Mesendoderm (in vitro differentiated cells): ENCODE data around the gene FNDC3B.

ENCODE experiments used
- DNase-seq: peaks from one replicate; pipeline ENCODE4 v3.0.0; 2013
- H2AK5ac ChIP-seq: 2 replicates; pipeline ENCODE4 v1.6.1; 2013; ENCODE audit warnings: low read length, inconsistent platforms
- H2BK120ac ChIP-seq: 2 replicates; pipeline ENCODE4 v1.6.1; 2013; ENCODE audit warnings: low read depth, mild to moderate bottlenecking, low read length, moderate library complexity, mixed read lengths
- H2BK15ac ChIP-seq: replicated peaks from 2 replicates; pipeline ENCODE4 v1.6.1; 2013; ENCODE audit warnings: low read depth, mild to moderate bottlenecking, moderate library complexity
- H2BK5ac ChIP-seq: 2 replicates; pipeline ENCODE4 v1.6.1; 2013; ENCODE audit warnings: low read length, inconsistent platforms
- H3K18ac ChIP-seq: 2 replicates; pipeline ENCODE4 v1.6.1; 2013; ENCODE audit warnings: mild to moderate bottlenecking, low read length, mixed read lengths
- H3K23ac ChIP-seq: one replicate; pipeline ENCODE4 v1.6.1; 2013; ENCODE audit warnings: low read length
- H3K27ac ChIP-seq: 2 replicates; pipeline ENCODE4 v1.5.1; 2013; ENCODE audit warnings: low read depth, mild to moderate bottlenecking, inconsistent platforms, low read length, moderate library complexity
- H3K27me3 ChIP-seq: 2 replicates; pipeline ENCODE4 v1.6.1; 2013; ENCODE audit warnings: low read length, control low read depth, mild to moderate bottlenecking, inconsistent platforms; ENCODE audit not compliant: insufficient read depth, poor library complexity
- H3K36me3 ChIP-seq: 2 replicates; pipeline ENCODE4 v1.6.1; 2013; ENCODE audit warnings: low read length, inconsistent platforms; ENCODE audit not compliant: control insufficient read depth, insufficient read depth
- H3K4ac ChIP-seq: one replicate; pipeline ENCODE4 v1.6.1; 2013; ENCODE audit warnings: low read depth, mild to moderate bottlenecking, low read length, moderate library complexity
- H3K4me1 ChIP-seq: 2 replicates; pipeline ENCODE4 v1.6.1; 2013; ENCODE audit warnings: low read depth, low read length, inconsistent platforms; ENCODE audit not compliant: control insufficient read depth
- H3K4me2 ChIP-seq: 2 replicates; pipeline ENCODE4 v1.6.1; 2013; ENCODE audit warnings: low read length
- H3K4me3 ChIP-seq: 2 replicates; pipeline ENCODE4 v1.5.1; 2013; ENCODE audit warnings: mild to moderate bottlenecking, low read length
- H3K56ac ChIP-seq: one replicate; pipeline ENCODE4 v1.6.1; 2013; ENCODE audit warnings: low read length
- H3K79me1 ChIP-seq: 2 replicates; pipeline ENCODE4 v1.6.1; 2013; ENCODE audit warnings: low read length, inconsistent platforms
- H3K79me2 ChIP-seq: 2 replicates; pipeline ENCODE4 v1.6.1; 2013; ENCODE audit warnings: mild to moderate bottlenecking, low read length; ENCODE audit not compliant: control insufficient read depth, insufficient read depth
- H3K9ac ChIP-seq: 2 replicates; pipeline ENCODE4 v1.6.1; 2013; ENCODE audit warnings: low read length, inconsistent platforms
- H4K5ac ChIP-seq: one replicate; pipeline ENCODE4 v1.6.1; 2013; ENCODE audit warnings: low read length
- H4K8ac ChIP-seq: one replicate; pipeline ENCODE4 v1.6.1; 2013; ENCODE audit warnings: low read depth, mild to moderate bottlenecking, control low read depth, low read length, moderate library complexity
- WGBS: extraction: QIAGEN DNeasy Blood & Tissue Kit; methylation state at CpG from one replicate; pipeline ENCODE4 v1.1.7; 2013; ENCODE audit warnings: low lambda C conversion rate, missing lambda C conversion rate; ENCODE audit not compliant: insufficient coverage; ENCODE audit errors: extremely low coverage; 5-methylcytosine and 5-hydroxymethylcytosine counted together

Gene FNDC3B

GRCh38 chr3:172438186-172438585, 398.8 kb downstream of the FNDC3B start:
- no peak overlapping the region for H3K4me3 ChIP-seq
- no peak overlapping the region for H2AK5ac ChIP-seq
- no peaks in the 10 kb centered on the region for H3K36me3 ChIP-seq
- no peak overlapping the region for H3K56ac ChIP-seq
- H3K79me2 ChIP-seq = no peaks in the 10 kb centered on the region
- H4K8ac ChIP-seq = no peak overlapping the region
- H3K27me3 ChIP-seq = no peaks in the 10 kb centered on the region
- no peak overlapping the region for H3K18ac ChIP-seq
- no peaks in the 10 kb centered on the region for H3K79me1 ChIP-seq
- no peak overlapping the region for H3K4me2 ChIP-seq
- no CpG with 5 or more reads among the region's 4 CpGs for WGBS
- no peak overlapping the region for H3K23ac ChIP-seq
- no peak overlapping the region for H2BK120ac ChIP-seq
- H3K9ac ChIP-seq = no peak overlapping the region
- no peak overlapping the region for H4K5ac ChIP-seq
- no peak for DNase-seq
- no peak overlapping the region for H3K4ac ChIP-seq
- H3K4me1 ChIP-seq = no peaks in the 10 kb centered on the region
- H2BK5ac ChIP-seq = no peak overlapping the region
- no peak overlapping the region for H2BK15ac ChIP-seq
- no peak overlapping the region for H3K27ac ChIP-seq

- no peak overlapping the region for H2AK5ac ChIP-seq
- no peak overlapping the region for H2BK120ac ChIP-seq
- H3K4me1 ChIP-seq = no peaks in the 10 kb centered on the region
- H3K56ac ChIP-seq = no peak overlapping the region
- H3K9ac ChIP-seq = no peak overlapping the region
- no peak for DNase-seq
- no peaks in the 10 kb centered on the region for H3K79me1 ChIP-seq
- no CpG with 5 or more reads among the region's 5 CpGs for WGBS
- no peak overlapping the region for H4K5ac ChIP-seq
- no peaks in the 10 kb centered on the region for H3K36me3 ChIP-seq
- no peak overlapping the region for H3K4me3 ChIP-seq
- no peak overlapping the region for H3K4ac ChIP-seq
- peaks cover 6% of the 10 kb centered on the region for H3K27me3 ChIP-seq
- no peak overlapping the region for H2BK15ac ChIP-seq
- H3K79me2 ChIP-seq = no peaks in the 10 kb centered on the region
- no peak overlapping the region for H3K27ac ChIP-seq
- H3K23ac ChIP-seq = no peak overlapping the region
- no peak overlapping the region for H4K8ac ChIP-seq
- no peak overlapping the region for H2BK5ac ChIP-seq
- H3K4me2 ChIP-seq = no peak overlapping the region
- no peak overlapping the region for H3K18ac ChIP-seq
These were observed 402.2 kb downstream of the FNDC3B start for GRCh38 chr3:172441581-172441980.

- no peaks in the 10 kb centered on the region for H3K36me3 ChIP-seq
- no peak overlapping the region for H4K5ac ChIP-seq
- no peak overlapping the region for H3K56ac ChIP-seq
- DNase-seq = no peak
- H2BK120ac ChIP-seq = no peak overlapping the region
- no peak overlapping the region for H3K4me2 ChIP-seq
- no peak overlapping the region for H3K18ac ChIP-seq
- no peak overlapping the region for H4K8ac ChIP-seq
- WGBS = no CpG with 5 or more reads among the region's 1 CpG
- H3K4ac ChIP-seq = no peak overlapping the region
- no peak overlapping the region for H3K27ac ChIP-seq
- H2BK5ac ChIP-seq = no peak overlapping the region
- H3K27me3 ChIP-seq = peaks cover 14% of the 10 kb centered on the region
- no peak overlapping the region for H3K23ac ChIP-seq
- H2AK5ac ChIP-seq = no peak overlapping the region
- no peak overlapping the region for H3K4me3 ChIP-seq
- H3K4me1 ChIP-seq = no peaks in the 10 kb centered on the region
- no peak overlapping the region for H3K9ac ChIP-seq
- no peaks in the 10 kb centered on the region for H3K79me1 ChIP-seq
- H3K79me2 ChIP-seq = no peaks in the 10 kb centered on the region
- no peak overlapping the region for H2BK15ac ChIP-seq
These were observed 403.2 kb downstream of the FNDC3B start for GRCh38 chr3:172442606-172443005.

GRCh38 chr3:172444821-172445220, 405.4 kb downstream of the FNDC3B start:
- H3K4me2 ChIP-seq = no peak overlapping the region
- H3K23ac ChIP-seq = no peak overlapping the region
- DNase-seq = no peak
- H2AK5ac ChIP-seq = no peak overlapping the region
- no peaks in the 10 kb centered on the region for H3K4me1 ChIP-seq
- H3K56ac ChIP-seq = no peak overlapping the region
- H2BK15ac ChIP-seq = no peak overlapping the region
- no peak overlapping the region for H4K5ac ChIP-seq
- no peaks in the 10 kb centered on the region for H3K79me1 ChIP-seq
- peaks cover 33% of the 10 kb centered on the region for H3K27me3 ChIP-seq
- H3K9ac ChIP-seq = no peak overlapping the region
- no CpG with 5 or more reads among the region's 6 CpGs for WGBS
- H3K4ac ChIP-seq = no peak overlapping the region
- no peak overlapping the region for H3K18ac ChIP-seq
- H3K27ac ChIP-seq = no peak overlapping the region
- H2BK5ac ChIP-seq = no peak overlapping the region
- H2BK120ac ChIP-seq = no peak overlapping the region
- H3K4me3 ChIP-seq = no peak overlapping the region
- no peaks in the 10 kb centered on the region for H3K79me2 ChIP-seq
- no peaks in the 10 kb centered on the region for H3K36me3 ChIP-seq
- H4K8ac ChIP-seq = no peak overlapping the region

GRCh38 chr3:172446198-172446597, 406.8 kb downstream of the FNDC3B start:
- no peak for DNase-seq

More at GRCh38 chr3:172446198-172446597, 406.8 kb downstream of the FNDC3B start:
- Histone ChIP-seq H3K9ac (no peak overlapping the region), H2BK15ac (no peak overlapping the region), H3K4me1 (no peaks in the 10 kb centered on the region), H2BK5ac (no peak overlapping the region), H3K79me1 (no peaks in the 10 kb centered on the region), H3K18ac (no peak overlapping the region), H3K4me3 (no peak overlapping the region), H3K79me2 (no peaks in the 10 kb centered on the region), H3K27ac (no peak overlapping the region), H3K4me2 (no peak overlapping the region), H3K56ac (no peak overlapping the region), H2AK5ac (no peak overlapping the region), H4K5ac (no peak overlapping the region), H2BK120ac (no peak overlapping the region), H4K8ac (no peak overlapping the region), H3K4ac (no peak overlapping the region), H3K23ac (no peak overlapping the region), H3K36me3 (no peaks in the 10 kb centered on the region), H3K27me3 (peaks cover 34% of the 10 kb centered on the region)
- no CpG with 5 or more reads among the region's 3 CpGs for WGBS
